PFSK-1 (cell line): ENCODE measurements around the gene UQCR11.

Experiments used
- FOXP2 ChIP-seq: optimal IDR thresholded peaks from 2 replicates; pipeline ENCODE3; 2011; ENCODE audit warnings: borderline replicate concordance, control low read depth, inconsistent platforms; ENCODE audit not compliant: insufficient read depth; ENCODE audit errors: extremely low read length, extremely low read depth
- POLR2AphosphoS5 ChIP-seq: IDR thresholded peaks from 2 replicates; pipeline ENCODE4 v1.6.1; 2012; ENCODE audit warnings: low read depth, mild to moderate bottlenecking, control low read depth, low read length, moderate library complexity
- REST ChIP-seq, 2 experiments: IDR thresholded peaks; 2 replicates each; pipeline versions ENCODE4 v1.6.1 to v1.8.0; 2011 to 2012; ENCODE audit warnings: low read depth in 2 of 2, low read length in 2 of 2, control low read depth in 1 of 2, inconsistent platforms in 1 of 2, mild to moderate bottlenecking in 1 of 2, moderate library complexity in 1 of 2; ENCODE audit not compliant: insufficient read depth in 1 of 2
- SIN3A ChIP-seq: IDR thresholded peaks from 2 replicates; pipeline ENCODE4 v1.6.1; 2012; ENCODE audit warnings: mild to moderate bottlenecking, low read length, moderate library complexity, borderline replicate concordance; ENCODE audit not compliant: insufficient read depth
- TAF1 ChIP-seq: IDR thresholded peaks from 2 replicates; pipeline ENCODE4 v1.6.1; 2012; ENCODE audit warnings: low read length, control low read depth, borderline replicate concordance; ENCODE audit not compliant: insufficient read depth

Gene UQCR11

GRCh38 chr19:1563251-1563650 is 42.0 kb downstream of the UQCR11 start:
- TF ChIP-seq FOXP2 = no peak

GRCh38 chr19:1561236-1561842 is 43.9 kb downstream of the UQCR11 start:
- TF ChIP-seq SIN3A (no peak), REST (IDR thresholded peaks at IDR 0.05; ENCODE audit: insufficient read depth in 1 of 2, low read depth in 2 of 2, low read length in 2 of 2) (no peak), FOXP2 (no peak), POLR2AphosphoS5 (no peak), TAF1 (no peak)

- no peak for TF ChIP-seq POLR2AphosphoS5
- no peak for TF ChIP-seq TAF1
- no peak for TF ChIP-seq REST (IDR thresholded peaks at IDR 0.05; ENCODE audit: insufficient read depth in 1 of 2, low read depth in 2 of 2, low read length in 2 of 2)
- TF ChIP-seq FOXP2 = no peak
- TF ChIP-seq SIN3A = no peak
These were observed 44.9 kb downstream of the UQCR11 start for GRCh38 chr19:1560286-1560882.

- TF ChIP-seq POLR2AphosphoS5 (no peak), TAF1 (no peak), REST (IDR thresholded peaks at IDR 0.05; ENCODE audit: insufficient read depth in 1 of 2, low read depth in 2 of 2, low read length in 2 of 2) (no peak), SIN3A (no peak), FOXP2 (no peak)
These were observed 46.7 kb downstream of the UQCR11 start for GRCh38 chr19:1558552-1558951.

- TF ChIP-seq FOXP2 = no peak
- TF ChIP-seq TAF1 = no peak
- TF ChIP-seq SIN3A = no peak
- TF ChIP-seq POLR2AphosphoS5 = no peak
- no peak for TF ChIP-seq REST (IDR thresholded peaks at IDR 0.05; ENCODE audit: insufficient read depth in 1 of 2, low read depth in 2 of 2, low read length in 2 of 2)
These were observed 48.7 kb downstream of the UQCR11 start for GRCh38 chr19:1556390-1557070.
